HCT116 (cell line): ENCODE results near the gene DNAH5. TPM values are rescaled to one million over a fixed set of nuclear protein-coding genes. Genes with fewer than 3 reads are reported as not detected.

Experiments used
- ATAC-seq: fragments of 200-7000 bp; cut with Tn5 transposase; 2 replicates; pipeline ENCODE4 v1.9.1; 2020; ENCODE audit warnings: mild to moderate bottlenecking, moderate library complexity
- BruUV-seq: library from RNA; stranded (reverse); fragments of 400-500 nt; replicated peaks from 2 replicates; lab custom pipeline; 2021; lab: Mats Ljungman, UMichigan
- CTCF ChIA-PET: fragments of 300-600 bp; sonication (Branson Sonifier 250); formaldehyde crosslinking; loops from one replicate; lab custom pipeline; 2021; ENCODE audit warnings: antibody characterized with exemption; lab: Charles Lee
- POLR2A ChIA-PET: fragments of 300-600, 350-600 bp; sonication (Branson Sonifier 250); formaldehyde crosslinking; loops from one replicate; lab custom pipeline; 2021; ENCODE audit warnings: antibody characterized with exemption; lab: Charles Lee
- RAD21 ChIA-PET, 2 experiments: fragments of 300-600 bp; sonication (Branson Sonifier 250); formaldehyde crosslinking; loops; one replicate each; lab custom pipeline; 2023; ENCODE audit warnings: low total read pairs in 2 of 2; ENCODE audit not compliant: uncharacterized antibody in 2 of 2, unreplicated experiment in 2 of 2, low non-redundant PET in 1 of 2; lab: Charles Lee
- DNase-seq: peaks from one replicate; pipeline ENCODE4 v3.0.0-alpha.2; 2010; ENCODE audit warnings: low read depth, low spot score
- H2AFZ ChIP-seq: fragments of 200-600 bp; shearing (Covaris generic), sonication (generic); 2 replicates; pipeline ENCODE4 v1.6.1; 2017; ENCODE audit warnings: low read depth, mixed run types, mixed read lengths, antibody characterized with exemption, low read length; ENCODE audit not compliant: poor library complexity, severe bottlenecking
- H3K27ac ChIP-seq: 2 replicates; pipeline ENCODE4 v1.5.1; 2012; ENCODE audit warnings: low read depth, low read length
- H3K27me3 ChIP-seq: fragments of 200-600 bp; sonication (generic); 2 replicates; pipeline ENCODE4 v1.6.1; 2016; ENCODE audit warnings: mixed run types, low read length, mixed read lengths; ENCODE audit not compliant: insufficient read depth
- H3K36me3 ChIP-seq, 2 experiments: fragments of 200-500 bp in 1 of 2; fragments of 200-600 bp in 1 of 2; sonication (Bioruptor generic) in 1 of 2; sonication (generic) in 1 of 2; 2 replicates each; pipeline versions ENCODE4 v1.5.1 to v1.6.1; 2014 to 2016; ENCODE audit warnings: low read length in 2 of 2, inconsistent platforms in 1 of 2, mixed read lengths in 1 of 2, mixed run types in 1 of 2; ENCODE audit not compliant: insufficient read depth in 2 of 2, control insufficient read depth in 1 of 2
- H3K4me1 ChIP-seq, 2 experiments: fragments of 200-600 bp in 1 of 2; sonication (generic) in 1 of 2; 2 replicates each; pipeline versions ENCODE4 v1.5.1 to v1.6.1; 2012 to 2017; ENCODE audit warnings: low read length in 2 of 2, inconsistent platforms in 1 of 2, mild to moderate bottlenecking in 1 of 2, mixed read lengths in 1 of 2, mixed run types in 1 of 2, moderate library complexity in 1 of 2; ENCODE audit not compliant: insufficient read depth in 2 of 2, control insufficient read depth in 1 of 2
- H3K4me2 ChIP-seq: fragments of 200-600 bp; sonication (generic); 2 replicates; pipeline ENCODE4 v1.6.1; 2017; ENCODE audit warnings: mixed run types, low read length, mixed read lengths
- H3K4me3 ChIP-seq, 2 experiments: fragments of 200-600 bp in 1 of 2; sonication (generic) in 1 of 2; replicated peaks in 1 of 2; 2 replicates each; pipeline ENCODE4 v1.5.1; 2011 to 2016; ENCODE audit warnings: low read length in 2 of 2, control low read depth in 1 of 2, low read depth in 1 of 2, mild to moderate bottlenecking in 1 of 2, mixed read lengths in 1 of 2, mixed run types in 1 of 2
- H3K79me2 ChIP-seq: fragments of 200-600 bp; sonication (generic); 2 replicates; pipeline ENCODE4 v1.6.1; 2017; ENCODE audit warnings: mild to moderate bottlenecking, mixed run types, low read length, moderate library complexity, mixed read lengths; ENCODE audit not compliant: insufficient read depth
- H3K9ac ChIP-seq: fragments of 200-600 bp; sonication (generic); 2 replicates; pipeline ENCODE4 v1.6.1; 2016; ENCODE audit warnings: low read length, mixed read lengths
- H3K9me2 ChIP-seq: fragments of 200-600 bp; sonication (generic), shearing (Covaris generic); 2 replicates; pipeline ENCODE4 v1.6.1; 2017; ENCODE audit warnings: mixed run types, mild to moderate bottlenecking, moderate library complexity; ENCODE audit not compliant: insufficient read depth
- H3K9me3 ChIP-seq, 2 experiments: fragments of 200-500 bp in 1 of 2; fragments of 200-600 bp in 1 of 2; sonication (Bioruptor generic) in 1 of 2; sonication (generic) in 1 of 2; 2 replicates each; pipeline ENCODE4 v1.6.1; 2014 to 2017; ENCODE audit warnings: low read length in 2 of 2, mixed read lengths in 2 of 2, inconsistent platforms in 1 of 2, low read depth in 1 of 2, mild to moderate bottlenecking in 1 of 2, mixed run types in 1 of 2, moderate library complexity in 1 of 2; ENCODE audit not compliant: control insufficient read depth in 1 of 2, insufficient read depth in 1 of 2
- H4K20me1 ChIP-seq: fragments of 200-600 bp; sonication (generic), shearing (Covaris generic); 2 replicates; pipeline ENCODE4 v1.6.1; 2017; ENCODE audit warnings: mixed run types, mild to moderate bottlenecking, moderate library complexity; ENCODE audit not compliant: insufficient read depth
- CBX3 ChIP-seq: IDR thresholded peaks from 2 replicates; pipeline ENCODE4 v1.6.1; 2012; ENCODE audit warnings: low read depth
- ELF1 ChIP-seq: IDR thresholded peaks from 2 replicates; pipeline ENCODE4 v1.6.1; 2012; ENCODE audit warnings: low read depth, borderline replicate concordance
- EZH2phosphoT487 ChIP-seq: fragments of 200-600 bp; IDR thresholded peaks from 2 replicates; pipeline ENCODE4 v1.6.1; 2018; ENCODE audit warnings: antibody characterized with exemption, borderline replicate concordance
- JUND ChIP-seq: IDR thresholded peaks from 2 replicates; pipeline ENCODE4 v1.6.1; 2012
- RAD21 ChIP-seq: IDR thresholded peaks from 2 replicates; pipeline ENCODE4 v1.6.1; 2012; ENCODE audit warnings: low read depth, mild to moderate bottlenecking
- SIN3A ChIP-seq: IDR thresholded peaks from 2 replicates; pipeline ENCODE4 v1.6.1; 2012; ENCODE audit warnings: low read depth
- YY1 ChIP-seq: IDR thresholded peaks from 2 replicates; pipeline ENCODE4 v1.6.1; 2011; ENCODE audit warnings: low read length, low read depth, moderate library complexity, mild to moderate bottlenecking; ENCODE audit not compliant: insufficient replicate concordance; ENCODE audit errors: extremely low read depth
- ZNF274 ChIP-seq: fragments of 200-500 bp; sonication (Bioruptor generic); IDR thresholded peaks from 2 replicates; pipeline ENCODE4 v1.6.1; 2014; ENCODE audit warnings: mild to moderate bottlenecking, low read depth, low read length, inconsistent platforms
- intact Hi-C: fragments of 100-400 bp; cut with micrococcal nuclease; formaldehyde crosslinking; loops from 2 replicates; pipeline ENCODE4 v1.10.0; 2022
- total RNA-seq: library from RNA; stranded (reverse); gene quantifications from one replicate; pipeline ENCODE4 v1.2.1, GENCODE V29; 2021; ENCODE audit not compliant: unreplicated experiment
- TF ChIP-seq, protein P1 (sequence below): IDR thresholded peaks from 2 replicates; pipeline ENCODE4 v1.6.1; 2012
- TF ChIP-seq, protein P2 (sequence below): IDR thresholded peaks from 2 replicates; pipeline ENCODE4 v1.6.1; 2012; ENCODE audit warnings: low read depth
- TF ChIP-seq, protein P3 (sequence below): IDR thresholded peaks from 2 replicates; pipeline ENCODE4 v1.6.1; 2012

Gene DNAH5
- total RNA-seq, 1 experiment from 2014 or later: 0.37 TPM

DNA sequence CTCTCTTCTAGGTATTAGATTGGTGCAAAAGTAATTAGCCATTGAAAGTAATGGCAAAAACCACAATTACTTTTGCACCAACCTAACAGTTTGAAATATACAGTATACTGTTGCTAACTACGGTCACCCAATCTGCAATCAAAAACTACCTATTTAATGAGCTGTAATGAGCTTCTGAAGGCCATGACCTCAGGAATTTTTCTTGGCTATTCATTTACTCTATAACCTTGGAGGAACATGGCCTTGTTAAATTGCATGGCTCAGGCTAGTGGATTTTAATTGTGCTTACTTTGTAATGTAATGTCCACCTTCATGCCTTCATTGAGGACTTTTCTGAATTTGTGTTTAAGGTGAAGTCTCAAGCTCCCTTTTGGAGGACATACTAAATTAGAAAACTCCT lies 24.7 kb downstream of the DNAH5 start:
- RAD21 ChIA-PET: no interaction called here
- Histone ChIP-seq H3K4me1 (no peaks in the 10 kb centered on the region), H2AFZ (no peak overlapping the region), H3K36me3 (no peaks in the 10 kb centered on the region), H3K79me2 (no peaks in the 10 kb centered on the region), H3K4me3 (no peak overlapping the region), H3K9ac (no peak overlapping the region), H3K9me3 (no peaks in the 10 kb centered on the region), H3K9me2 (no peaks in the 10 kb centered on the region), H3K4me2 (no peak overlapping the region), H3K27me3 (no peaks in the 10 kb centered on the region)
- DNase-seq (no peak), ATAC-seq (no peak)
- CTCF ChIA-PET: no interaction called here
- intact Hi-C loops: no loop called here
- TF ChIP-seq, protein P1, sequence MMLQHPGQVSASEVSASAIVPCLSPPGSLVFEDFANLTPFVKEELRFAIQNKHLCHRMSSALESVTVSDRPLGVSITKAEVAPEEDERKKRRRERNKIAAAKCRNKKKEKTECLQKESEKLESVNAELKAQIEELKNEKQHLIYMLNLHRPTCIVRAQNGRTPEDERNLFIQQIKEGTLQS: no peak
- TF ChIP-seq ZNF274 (no peak), YY1 (no peak), SIN3A (no peak), RAD21 (no peak), JUND (no peak), ELF1 (no peak), EZH2phosphoT487 (no peak), CBX3 (no peak)
- TF ChIP-seq, protein P2, sequence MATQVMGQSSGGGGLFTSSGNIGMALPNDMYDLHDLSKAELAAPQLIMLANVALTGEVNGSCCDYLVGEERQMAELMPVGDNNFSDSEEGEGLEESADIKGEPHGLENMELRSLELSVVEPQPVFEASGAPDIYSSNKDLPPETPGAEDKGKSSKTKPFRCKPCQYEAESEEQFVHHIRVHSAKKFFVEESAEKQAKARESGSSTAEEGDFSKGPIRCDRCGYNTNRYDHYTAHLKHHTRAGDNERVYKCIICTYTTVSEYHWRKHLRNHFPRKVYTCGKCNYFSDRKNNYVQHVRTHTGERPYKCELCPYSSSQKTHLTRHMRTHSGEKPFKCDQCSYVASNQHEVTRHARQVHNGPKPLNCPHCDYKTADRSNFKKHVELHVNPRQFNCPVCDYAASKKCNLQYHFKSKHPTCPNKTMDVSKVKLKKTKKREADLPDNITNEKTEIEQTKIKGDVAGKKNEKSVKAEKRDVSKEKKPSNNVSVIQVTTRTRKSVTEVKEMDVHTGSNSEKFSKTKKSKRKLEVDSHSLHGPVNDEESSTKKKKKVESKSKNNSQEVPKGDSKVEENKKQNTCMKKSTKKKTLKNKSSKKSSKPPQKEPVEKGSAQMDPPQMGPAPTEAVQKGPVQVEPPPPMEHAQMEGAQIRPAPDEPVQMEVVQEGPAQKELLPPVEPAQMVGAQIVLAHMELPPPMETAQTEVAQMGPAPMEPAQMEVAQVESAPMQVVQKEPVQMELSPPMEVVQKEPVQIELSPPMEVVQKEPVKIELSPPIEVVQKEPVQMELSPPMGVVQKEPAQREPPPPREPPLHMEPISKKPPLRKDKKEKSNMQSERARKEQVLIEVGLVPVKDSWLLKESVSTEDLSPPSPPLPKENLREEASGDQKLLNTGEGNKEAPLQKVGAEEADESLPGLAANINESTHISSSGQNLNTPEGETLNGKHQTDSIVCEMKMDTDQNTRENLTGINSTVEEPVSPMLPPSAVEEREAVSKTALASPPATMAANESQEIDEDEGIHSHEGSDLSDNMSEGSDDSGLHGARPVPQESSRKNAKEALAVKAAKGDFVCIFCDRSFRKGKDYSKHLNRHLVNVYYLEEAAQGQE: no peak
- TF ChIP-seq, protein P3, sequence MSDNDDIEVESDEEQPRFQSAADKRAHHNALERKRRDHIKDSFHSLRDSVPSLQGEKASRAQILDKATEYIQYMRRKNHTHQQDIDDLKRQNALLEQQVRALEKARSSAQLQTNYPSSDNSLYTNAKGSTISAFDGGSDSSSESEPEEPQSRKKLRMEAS: no peak
- TF ChIP-seq, all 23 proteins: peak for 0
- H4K20me1 ChIP-seq: no peaks in the 10 kb centered on the region
- BruUV-seq: no TSS peak
- H3K27ac ChIP-seq: no peak overlapping the region
- POLR2A ChIA-PET: no interaction called here
